Gastrocnemius medialis (tissue), 4 donors: ENCODE results near the gene GSTT2B. TPM values are rescaled to one million over a fixed set of nuclear protein-coding genes. Genes with fewer than 3 reads are reported as not detected.

Experiments used
- ATAC-seq, 2 donors: fragments of 150-250 bp; one replicate each; pipeline ENCODE4 v1.9.1; 2016
- DNase-seq, 2 donors: peaks; one replicate each; pipeline ENCODE4 v3.0.0-alpha.2; 2019
- H3K27ac ChIP-seq, 4 donors: fragments of 200-600 bp; sonication (generic); 1 replicate in 1 of 4; 2 replicates in 3 of 4; pipeline ENCODE4 v1.5.1; 2016 to 2018; ENCODE audit warnings: mild to moderate bottlenecking in 2 of 4, moderate library complexity in 1 of 4
- H3K27me3 ChIP-seq, 3 donors: fragments of 200-600 bp; sonication (generic) in 2 of 3; 1 replicate in 1 of 3; 2 replicates in 2 of 3; pipeline versions ENCODE4 v1.5.1 to v1.6.0; 2016 to 2019; ENCODE audit warnings: mild to moderate bottlenecking in 1 of 3, moderate library complexity in 1 of 3
- H3K36me3 ChIP-seq, 2 donors: fragments of 200-600 bp; sonication (generic) in 1 of 2; one replicate each; pipeline ENCODE4 v1.5.1; 2017 to 2018
- H3K4me1 ChIP-seq, 2 donors: fragments of 200-600 bp; sonication (generic) in 1 of 2; one replicate each; pipeline ENCODE4 v1.5.1; 2016 to 2017; ENCODE audit warnings: mild to moderate bottlenecking in 2 of 2
- H3K4me3 ChIP-seq, 4 donors: fragments of 200-600 bp; sonication (generic) in 3 of 4; 1 replicate in 1 of 4; 2 replicates in 3 of 4; pipeline ENCODE4 v1.5.1; 2016 to 2019; ENCODE audit warnings: mild to moderate bottlenecking in 2 of 4
- H3K9me3 ChIP-seq, 3 donors: fragments of 200-600 bp; sonication (generic) in 2 of 3; 1 replicate in 1 of 3; 2 replicates in 2 of 3; pipeline ENCODE4 v1.5.1; 2016 to 2019
- CTCF ChIP-seq, 5 experiments: fragments of 450-650 bp in 3 of 5; fragments of 200-600 bp in 2 of 5; sonication (generic) in 2 of 5; IDR thresholded peaks in 4 of 5; conservative IDR thresholded peaks in 1 of 5; 1 replicate in 4 of 5; 2 replicates in 1 of 5; pipeline ENCODE4 v1.5.1; 2016 to 2019; ENCODE audit warnings: antibody characterized with exemption in 5 of 5, mild to moderate bottlenecking in 3 of 5, moderate library complexity in 3 of 5
- POLR2A ChIP-seq, 2 donors: fragments of 450-650 bp; IDR thresholded peaks; one replicate each; pipeline ENCODE4 v1.6.1; 2017; ENCODE audit warnings: antibody characterized with exemption in 2 of 2, mild to moderate bottlenecking in 2 of 2, moderate library complexity in 2 of 2
- in situ Hi-C, 4 donors: fragments of 200-750 bp; cut with MboI; loops; one replicate each; pipeline versions ENCODE4 v1.15.0 to v1.8.0; 2017; ENCODE audit warnings: low sequenced_read_pairs in 4 of 4
- intact Hi-C: fragments of 100-400 bp; cut with DNase I; formaldehyde crosslinking; loops from one replicate; pipeline ENCODE4 v1.15.1; 2023; ENCODE audit warnings: low total_unique reads
- total RNA-seq, 4 donors: library from RNA; depleted of rRNA; stranded (reverse); fragments of >200 nt; gene quantifications; one replicate each; pipeline versions ENCODE4 v1.1.0 to v1.2.3, GENCODE V29; 2016

Gene GSTT2B
- total RNA-seq, 4 donors from 2014 or later: 1.4 to 7.2 (median 5.1) TPM

GRCh38 chr22:23939017-23939357 is 22.0 kb downstream of the GSTT2B start:
- in situ Hi-C loops: loop anchor here in 1 of 4 donors (5.0 kb wide), 1 partner anchor 68 kb away; the partner anchor contains the start of gene GSTT4
- intact Hi-C loops: loop anchor here (5.0 kb wide), 1 partner anchor 68 kb away; the partner anchor contains the start of gene GSTT4

GRCh38 chr22:23938328-23939016 is 22.5 kb downstream of the GSTT2B start:
- H3K4me3 ChIP-seq: no peak overlapping the region
- H3K36me3 ChIP-seq: no peaks in the 10 kb centered on the region
- H3K9me3 ChIP-seq: no peaks in the 10 kb centered on the region
- H3K4me1 ChIP-seq: no peaks in the 10 kb centered on the region
- TF ChIP-seq CTCF (IDR thresholded peaks at IDR 0.05 in 4 of 5, conservative IDR thresholded peaks at IDR 0.05 in 1 of 5): no peak
- TF ChIP-seq POLR2A (IDR thresholded peaks at IDR 0.05): no peak
- DNase-seq (no peak), ATAC-seq (no peak)
- in situ Hi-C loops (loop anchor here in 1 of 4 donors (5.0 kb wide), 1 partner anchor 69 kb away; the partner anchor contains the start of gene GSTT4), intact Hi-C loops (loop anchor here (5.0 kb wide), 1 partner anchor 69 kb away; the partner anchor contains the start of gene GSTT4)
- H3K27ac ChIP-seq: no peak overlapping the region
- H3K27me3 ChIP-seq: no peaks in the 10 kb centered on the region

More at GRCh38 chr22:23939017-23939357, 22.0 kb downstream of the GSTT2B start:
- Histone ChIP-seq H3K27me3 (no peaks in the 10 kb centered on the region), H3K4me1 (no peaks in the 10 kb centered on the region), H3K9me3 (no peaks in the 10 kb centered on the region), H3K36me3 (no peaks in the 10 kb centered on the region), H3K27ac (no peak overlapping the region), H3K4me3 (no peak overlapping the region)
- TF ChIP-seq POLR2A (IDR thresholded peaks at IDR 0.05) (no peak), CTCF (IDR thresholded peaks at IDR 0.05 in 4 of 5, conservative IDR thresholded peaks at IDR 0.05 in 1 of 5) (no peak)
- ATAC-seq (no peak), DNase-seq (no peak)

- in situ Hi-C loops: loop anchor here in 1 of 4 donors (10.0 kb wide), 1 partner anchor 48 kb away; the partner anchor contains the start of gene DDT
These were observed 34.4 kb downstream of the GSTT2B start for GRCh38 chr22:23926561-23926960.

DNA sequence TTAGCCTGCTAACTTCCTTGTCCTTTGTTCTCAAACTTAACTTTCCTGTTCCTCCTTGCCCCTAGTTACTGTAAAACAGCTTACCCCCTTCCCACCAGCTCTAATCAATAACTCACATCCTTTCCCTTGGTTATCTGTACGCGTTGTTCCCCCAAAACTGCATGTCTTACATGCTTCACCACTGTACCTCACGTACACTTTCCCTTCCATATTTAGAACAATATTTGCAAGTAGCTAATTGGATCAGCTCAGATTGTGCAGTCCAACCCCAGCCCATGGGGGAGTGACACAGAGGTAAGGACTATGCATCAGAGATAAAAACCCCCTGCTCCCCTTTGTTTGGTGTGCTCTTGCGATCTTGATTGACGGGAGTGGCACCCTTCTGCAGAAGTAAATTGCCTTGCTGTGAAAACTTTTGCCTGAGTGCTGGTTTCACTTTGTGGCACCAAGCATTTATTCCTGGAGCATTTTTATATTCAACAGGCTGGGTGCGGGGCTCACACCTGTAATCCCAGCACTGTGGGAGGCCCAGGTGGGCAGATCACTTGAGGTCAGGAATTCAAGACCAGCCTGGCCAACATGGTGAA is 35.9 kb downstream of the GSTT2B start:
- intact Hi-C loops: no loop called here
- in situ Hi-C loops: loop anchor here in 1 of 4 donors (10.0 kb wide), 1 partner anchor 50 kb away; the partner anchor contains the start of gene DDT

More at GRCh38 chr22:23926561-23926960, 34.4 kb downstream of the GSTT2B start:
- intact Hi-C loops: no loop called here
- ATAC-seq (no peak), DNase-seq (no peak)
- no peak overlapping the region for H3K4me3 ChIP-seq
- no peak overlapping the region for H3K27ac ChIP-seq
- no peaks in the 10 kb centered on the region for H3K27me3 ChIP-seq
- no peaks in the 10 kb centered on the region for H3K4me1 ChIP-seq
- no peaks in the 10 kb centered on the region for H3K9me3 ChIP-seq
- TF ChIP-seq CTCF (IDR thresholded peaks at IDR 0.05 in 4 of 5, conservative IDR thresholded peaks at IDR 0.05 in 1 of 5) (no peak), POLR2A (IDR thresholded peaks at IDR 0.05) (no peak)
- peaks cover 0 to 11% of the 10 kb centered on the region in 2 donors for H3K36me3 ChIP-seq

More for the DNA sequence above, 35.9 kb downstream of the GSTT2B start:
- DNase-seq: no peak
- TF ChIP-seq CTCF (IDR thresholded peaks at IDR 0.05 in 4 of 5, conservative IDR thresholded peaks at IDR 0.05 in 1 of 5): no peak
- TF ChIP-seq POLR2A (IDR thresholded peaks at IDR 0.05): no peak
- no peak for ATAC-seq
- no peak overlapping the region for H3K4me3 ChIP-seq
- H3K9me3 ChIP-seq: no peaks in the 10 kb centered on the region
- H3K36me3 ChIP-seq: peaks cover 0 to 11% of the 10 kb centered on the region in 2 donors
- no peaks in the 10 kb centered on the region for H3K27me3 ChIP-seq
- no peak overlapping the region for H3K27ac ChIP-seq
- H3K4me1 ChIP-seq: no peaks in the 10 kb centered on the region
